HepG2 (cell line): Measurements from ENCODE around the gene KIF22. TPM values are rescaled to one million over a fixed set of nuclear protein-coding genes. Genes with fewer than 3 reads are reported as not detected.

ENCODE experiments used
- ATAC-seq: fragments of 200-7000 bp; cut with Tn5 transposase; 3 replicates; pipeline ENCODE4 v1.9.1; 2020; ENCODE audit warnings: mild to moderate bottlenecking, moderate library complexity
- BruUV-seq: library from RNA; stranded (reverse); fragments of 400-500 nt; replicated peaks from 2 replicates; lab custom pipeline; 2021; lab: Mats Ljungman, UMichigan
- CTCF ChIA-PET: fragments of 300-600 bp; formaldehyde crosslinking; extraction: SDS; loops from one replicate; lab custom pipeline; 2021; ENCODE audit warnings: low total read pairs, inconsistent platforms, low intra/inter-chr PET ratio; lab: Yijun Ruan, JAX
- POLR2A ChIA-PET: fragments of 350-600 bp; sonication (Branson Sonifier 250); formaldehyde crosslinking; loops from one replicate; lab custom pipeline; 2020; ENCODE audit warnings: antibody characterized with exemption, inconsistent platforms; lab: Yijun Ruan, JAX
- DNase-seq: peaks from one replicate; pipeline ENCODE4 v3.0.0-alpha.2; 2015; ENCODE audit warnings: low spot score
- FAIRE-seq: peaks from 3 replicates; lab custom pipeline; 2011; peaks lifted over from hg19 to GRCh38; lab: Jason Lieb, UNC
- H2AFZ ChIP-seq: one replicate; pipeline ENCODE4 v1.6.1; 2011; ENCODE audit warnings: low read length, inconsistent platforms
- H3K27ac ChIP-seq: fragments of 300-600 bp; 3 replicates; pipeline ENCODE4 v1.8.0; 2011; ENCODE audit warnings: mixed run types, mild to moderate bottlenecking, mixed read lengths, low read length, inconsistent platforms; ENCODE audit not compliant: insufficient read depth; ENCODE audit errors: extremely low read length
- H3K27me3 ChIP-seq, 2 experiments: fragments of 200-600 bp in 1 of 2; 2 replicates in 1 of 2; 3 replicates in 1 of 2; pipeline versions ENCODE4 v1.6.0 to v1.8.0; 2011; ENCODE audit warnings: low read length in 2 of 2, mild to moderate bottlenecking in 2 of 2, moderate library complexity in 2 of 2, inconsistent platforms in 1 of 2; ENCODE audit not compliant: insufficient read depth in 2 of 2, control insufficient read depth in 1 of 2
- H3K36me3 ChIP-seq, 2 experiments: fragments of 200-600 bp in 1 of 2; replicated peaks in 1 of 2; 2 replicates in 1 of 2; 3 replicates in 1 of 2; pipeline versions ENCODE4 v1.5.1 to v1.8.0; 2011; ENCODE audit warnings: low read length in 2 of 2, inconsistent platforms in 1 of 2; ENCODE audit not compliant: insufficient read depth in 2 of 2, control insufficient read depth in 1 of 2
- H3K4me1 ChIP-seq: 2 replicates; pipeline ENCODE4 v1.5.1; 2012; ENCODE audit warnings: low read length, inconsistent platforms; ENCODE audit not compliant: insufficient read depth
- H3K4me2 ChIP-seq: 2 replicates; pipeline ENCODE4 v1.6.0; 2011; ENCODE audit warnings: low read depth, low read length, inconsistent platforms
- H3K4me3 ChIP-seq, 3 experiments: fragments of 200-600 bp in 1 of 3; sonication (generic), shearing (Covaris generic) in 1 of 3; replicated peaks in 1 of 3; 2 replicates each; pipeline ENCODE4 v1.5.1; 2011 to 2016; ENCODE audit warnings: low read length in 3 of 3, inconsistent platforms in 2 of 3, low read depth in 2 of 3, mild to moderate bottlenecking in 2 of 3, control low read depth in 1 of 3, mixed read lengths in 1 of 3; ENCODE audit not compliant: insufficient read depth in 1 of 3
- H3K79me2 ChIP-seq: one replicate; pipeline ENCODE4 v1.6.1; 2011; ENCODE audit warnings: low read length, inconsistent platforms; ENCODE audit not compliant: insufficient read depth
- H3K9ac ChIP-seq: 2 replicates; pipeline ENCODE4 v1.6.0; 2011; ENCODE audit warnings: mild to moderate bottlenecking, low read depth, low read length, inconsistent platforms; ENCODE audit not compliant: insufficient read depth
- H3K9me3 ChIP-seq: 2 replicates; pipeline ENCODE4 v1.5.1; 2012; ENCODE audit warnings: mild to moderate bottlenecking, low read length
- H4K20me1 ChIP-seq: 2 replicates; pipeline ENCODE4 v1.6.0; 2011; ENCODE audit warnings: inconsistent platforms, mild to moderate bottlenecking, low read length, moderate library complexity; ENCODE audit not compliant: insufficient read depth
- DMAP1 ChIP-seq: IDR thresholded peaks from 2 replicates; pipeline ENCODE4 v1.6.1; 2016
- MBNL3 ChIP-seq: fragments of 250-450 bp; sonication (Bioruptor Pico); conservative IDR thresholded peaks from 2 replicates; pipeline ENCODE4 v1.8.0; 2022; ENCODE audit warnings: mild to moderate bottlenecking, inconsistent platforms
- RARA ChIP-seq: IDR thresholded peaks from 2 replicates; pipeline ENCODE4 v1.6.1; 2016; ENCODE audit warnings: missing genetic modification reagents, missing compliant biosample characterization
- SOX5 ChIP-seq: IDR thresholded peaks from 2 replicates; pipeline ENCODE4 v1.6.1; 2016; ENCODE audit warnings: borderline replicate concordance
- ZIK1 ChIP-seq: sonication (generic); formaldehyde crosslinking; IDR thresholded peaks from 2 replicates; pipeline ENCODE4 v1.5.0; 2020; ENCODE audit warnings: mild to moderate bottlenecking, low read depth, missing genetic modification reagents, borderline replicate concordance
- ZMAT3 ChIP-seq: sonication (generic); formaldehyde crosslinking; conservative IDR thresholded peaks from 2 replicates; pipeline ENCODE4 v1.7.0; 2021; ENCODE audit warnings: missing genetic modification reagents
- ZNF557 ChIP-seq: sonication (generic); formaldehyde crosslinking; IDR thresholded peaks from 2 replicates; pipeline ENCODE4 v1.4.0; 2020; ENCODE audit warnings: missing genetic modification reagents
- ZNF558 ChIP-seq: sonication (generic); formaldehyde crosslinking; IDR thresholded peaks from 2 replicates; pipeline ENCODE4 v1.9.0; 2022; ENCODE audit warnings: mild to moderate bottlenecking, missing genetic modification reagents, borderline replicate concordance
- ZNF782 ChIP-seq: sonication (generic); formaldehyde crosslinking; IDR thresholded peaks from 2 replicates; pipeline ENCODE4 v1.4.0; 2020; ENCODE audit warnings: missing genetic modification reagents, mild to moderate bottlenecking, borderline replicate concordance
- ZNF891 ChIP-seq: sonication (generic); formaldehyde crosslinking; IDR thresholded peaks from 2 replicates; pipeline ENCODE4 v1.5.0; 2020; ENCODE audit warnings: mild to moderate bottlenecking, missing genetic modification reagents
- WGBS: methylation state at CpG from one replicate; pipeline ENCODE4 v1.1.6; 2017; ENCODE audit warnings: low lambda C conversion rate; 5-methylcytosine and 5-hydroxymethylcytosine counted together
- in situ Hi-C: cut with HindIII; loops from 2 replicates; pipeline ENCODE4 v1.10.0; 2017; ENCODE audit warnings: low pct_unique_long_range_greater_than_20kb; ENCODE audit not compliant: extremely low pct_ligation_motif_present
- intact Hi-C: fragments of 100-400 bp; cut with micrococcal nuclease; formaldehyde crosslinking; loops from one replicate; pipeline ENCODE4 v1.10.0; 2022; ENCODE audit not compliant: unreplicated experiment
- polyA plus RNA-seq, 8 experiments: library from polyadenylated mRNA; depleted of rRNA in 3 of 8; stranded (reverse) in 7 of 8; unstranded in 1 of 8; fragments of >200 nt; fragmentation: Illumina TruSeq in 4 of 8; extraction: Trizol in 4 of 8; gene quantifications; 2 replicates each; pipeline versions ENCODE4 v1.2.1 to v1.2.3, GENCODE V29; 2011 to 2016; ENCODE audit warnings: low read depth in 4 of 8, missing spikeins in 1 of 8, mixed read lengths in 1 of 8; ENCODE audit not compliant: insufficient read depth in 1 of 8
- total RNA-seq, 5 experiments: library from RNA; depleted of rRNA; stranded (reverse); fragments of >200 nt; fragmentation: Illumina TruSeq; extraction: Trizol; gene quantifications; 2 replicates each; pipeline ENCODE4 v1.2.3, GENCODE V29; 2016; ENCODE audit warnings: low read depth in 1 of 5
- TF ChIP-seq, protein P1 (sequence below): sonication (generic); formaldehyde crosslinking; IDR thresholded peaks from 2 replicates; pipeline ENCODE4 v1.5.1; 2020; ENCODE audit warnings: mild to moderate bottlenecking, missing genetic modification reagents
- TF ChIP-seq, protein P2 (sequence below): sonication (generic); formaldehyde crosslinking; IDR thresholded peaks from 2 replicates; pipeline ENCODE4 v1.4.0; 2020; ENCODE audit warnings: missing genetic modification reagents

The KIF22 gene
- total and polyA plus RNA-seq, 2 of the 13 experiments (the other 11 are each of a cell fraction or from before 2014, with no cell fraction given): 95.8 to 118 TPM

DNA sequence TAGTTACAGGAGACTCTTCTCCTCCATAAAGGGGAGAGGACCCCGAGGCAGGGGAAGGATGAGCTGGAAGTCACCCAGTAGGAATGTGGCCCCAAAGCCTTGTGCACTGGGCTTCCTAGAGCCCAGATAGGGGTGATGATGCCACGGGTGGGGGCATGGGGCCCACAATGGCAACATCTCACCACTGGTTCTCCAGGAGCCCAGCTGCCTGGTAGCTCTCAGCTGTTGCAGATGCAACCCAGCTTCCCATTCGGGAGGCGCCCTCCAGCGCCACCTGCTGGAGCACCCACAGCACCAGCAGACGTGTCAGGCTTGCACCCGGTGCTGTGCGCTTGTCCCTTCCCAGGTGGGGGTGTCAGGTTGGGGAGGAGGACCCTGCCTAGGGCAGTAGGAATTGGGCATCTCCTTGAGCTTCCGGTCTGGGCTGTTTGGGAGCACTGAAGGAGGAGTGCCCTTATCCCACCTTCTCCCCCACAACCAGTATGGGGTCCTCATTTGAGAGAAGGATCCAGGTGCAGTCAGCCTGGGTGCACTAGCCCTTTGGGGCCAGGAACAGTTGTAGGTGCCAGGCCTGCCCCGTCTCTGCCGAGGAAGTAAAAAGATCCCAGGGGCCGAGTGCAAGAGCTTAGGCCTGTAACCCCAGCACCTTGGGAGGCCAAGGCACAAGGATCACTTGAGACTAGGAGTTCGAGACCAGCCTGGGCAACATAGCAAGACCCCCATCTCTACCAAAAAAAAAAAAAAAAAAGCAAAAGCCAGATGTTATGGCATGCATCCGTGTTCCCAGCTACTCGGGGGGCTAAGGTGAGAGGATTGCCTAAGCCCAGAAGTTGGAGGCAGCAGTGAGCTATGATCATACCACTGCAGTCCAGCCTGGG lies 58.1 kb downstream of the KIF22 start:
- no TSS peak for BruUV-seq
- Histone ChIP-seq H3K9me3 (no peaks in the 10 kb centered on the region), H3K79me2 (no peaks in the 10 kb centered on the region), H3K27me3 (no peaks in the 10 kb centered on the region), H3K36me3 (peaks cover 3% of the 10 kb centered on the region in 2 experiments; a peak in 1 of 5 replicates), H3K27ac (no peak overlapping the region), H3K4me1 (no peaks in the 10 kb centered on the region), H3K9ac (no peak overlapping the region), H3K4me2 (no peak overlapping the region), H2AFZ (no peak overlapping the region), H3K4me3 (no peak overlapping the region), H4K20me1 (no peaks in the 10 kb centered on the region)
- CTCF ChIA-PET: interaction anchor here (1.1 to 2.1 kb wide), 6 partner anchors 28 to 157 kb away, joined by 3 to 12 read pairs (median 4); partner anchors contain the start of gene MVP
- peak; percentile 90 for ATAC-seq
- peak; percentile 58 for FAIRE-seq
- DNase-seq: peak; percentile 65
- in situ Hi-C loops (no loop called here), intact Hi-C loops (loop anchor here (1.0 to 2.0 kb wide), 2 partner anchors 32 to 148 kb away; partner anchors contain the start of gene PAGR1)
- POLR2A ChIA-PET: interaction anchor here (0.6 to 5.0 kb wide), 18 partner anchors 8 to 148 kb away, joined by 3 to 37 read pairs (median 6); partner anchors contain the start of genes CDIPT, KCTD13, MAZ and MVP
- 50% methylated on average over 11 of the region's 15 CpGs for WGBS
- TF ChIP-seq ZNF558 (CRISPR knock-in tag): no peak
- TF ChIP-seq, protein P1, sequence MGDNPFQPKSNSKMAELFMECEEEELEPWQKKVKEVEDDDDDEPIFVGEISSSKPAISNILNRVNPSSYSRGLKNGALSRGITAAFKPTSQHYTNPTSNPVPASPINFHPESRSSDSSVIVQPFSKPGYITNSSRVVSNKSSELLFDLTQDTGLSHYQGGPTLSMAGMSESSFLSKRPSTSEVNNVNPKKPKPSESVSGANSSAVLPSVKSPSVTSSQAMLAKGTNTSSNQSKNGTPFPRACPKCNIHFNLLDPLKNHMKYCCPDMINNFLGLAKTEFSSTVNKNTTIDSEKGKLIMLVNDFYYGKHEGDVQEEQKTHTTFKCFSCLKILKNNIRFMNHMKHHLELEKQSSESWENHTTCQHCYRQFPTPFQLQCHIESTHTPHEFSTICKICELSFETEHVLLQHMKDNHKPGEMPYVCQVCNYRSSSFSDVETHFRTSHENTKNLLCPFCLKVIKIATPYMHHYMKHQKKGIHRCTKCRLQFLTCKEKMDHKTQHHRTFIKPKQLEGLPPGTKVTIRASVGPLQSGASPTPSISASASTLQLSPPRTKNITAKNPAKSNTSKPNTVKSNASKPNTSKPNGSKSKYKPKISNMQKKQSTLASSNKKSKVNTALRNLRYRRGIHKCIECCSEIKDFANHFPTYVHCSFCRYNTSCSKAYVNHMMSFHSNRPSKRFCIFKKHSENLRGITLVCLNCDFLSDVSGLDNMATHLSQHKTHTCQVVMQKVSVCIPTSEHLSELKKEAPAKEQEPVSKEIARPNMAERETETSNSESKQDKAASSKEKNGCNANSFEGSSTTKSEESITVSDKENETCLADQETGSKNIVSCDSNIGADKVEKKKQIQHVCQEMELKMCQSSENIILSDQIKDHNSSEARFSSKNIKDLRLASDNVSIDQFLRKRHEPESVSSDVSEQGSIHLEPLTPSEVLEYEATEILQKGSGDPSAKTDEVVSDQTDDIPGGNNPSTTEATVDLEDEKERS (CRISPR knock-in tag): no peak
- TF ChIP-seq ZNF891 (CRISPR knock-in tag): 0 out of 2 replicates have a peak, but pooled peaks have one; percentile 37
- TF ChIP-seq, protein P2, sequence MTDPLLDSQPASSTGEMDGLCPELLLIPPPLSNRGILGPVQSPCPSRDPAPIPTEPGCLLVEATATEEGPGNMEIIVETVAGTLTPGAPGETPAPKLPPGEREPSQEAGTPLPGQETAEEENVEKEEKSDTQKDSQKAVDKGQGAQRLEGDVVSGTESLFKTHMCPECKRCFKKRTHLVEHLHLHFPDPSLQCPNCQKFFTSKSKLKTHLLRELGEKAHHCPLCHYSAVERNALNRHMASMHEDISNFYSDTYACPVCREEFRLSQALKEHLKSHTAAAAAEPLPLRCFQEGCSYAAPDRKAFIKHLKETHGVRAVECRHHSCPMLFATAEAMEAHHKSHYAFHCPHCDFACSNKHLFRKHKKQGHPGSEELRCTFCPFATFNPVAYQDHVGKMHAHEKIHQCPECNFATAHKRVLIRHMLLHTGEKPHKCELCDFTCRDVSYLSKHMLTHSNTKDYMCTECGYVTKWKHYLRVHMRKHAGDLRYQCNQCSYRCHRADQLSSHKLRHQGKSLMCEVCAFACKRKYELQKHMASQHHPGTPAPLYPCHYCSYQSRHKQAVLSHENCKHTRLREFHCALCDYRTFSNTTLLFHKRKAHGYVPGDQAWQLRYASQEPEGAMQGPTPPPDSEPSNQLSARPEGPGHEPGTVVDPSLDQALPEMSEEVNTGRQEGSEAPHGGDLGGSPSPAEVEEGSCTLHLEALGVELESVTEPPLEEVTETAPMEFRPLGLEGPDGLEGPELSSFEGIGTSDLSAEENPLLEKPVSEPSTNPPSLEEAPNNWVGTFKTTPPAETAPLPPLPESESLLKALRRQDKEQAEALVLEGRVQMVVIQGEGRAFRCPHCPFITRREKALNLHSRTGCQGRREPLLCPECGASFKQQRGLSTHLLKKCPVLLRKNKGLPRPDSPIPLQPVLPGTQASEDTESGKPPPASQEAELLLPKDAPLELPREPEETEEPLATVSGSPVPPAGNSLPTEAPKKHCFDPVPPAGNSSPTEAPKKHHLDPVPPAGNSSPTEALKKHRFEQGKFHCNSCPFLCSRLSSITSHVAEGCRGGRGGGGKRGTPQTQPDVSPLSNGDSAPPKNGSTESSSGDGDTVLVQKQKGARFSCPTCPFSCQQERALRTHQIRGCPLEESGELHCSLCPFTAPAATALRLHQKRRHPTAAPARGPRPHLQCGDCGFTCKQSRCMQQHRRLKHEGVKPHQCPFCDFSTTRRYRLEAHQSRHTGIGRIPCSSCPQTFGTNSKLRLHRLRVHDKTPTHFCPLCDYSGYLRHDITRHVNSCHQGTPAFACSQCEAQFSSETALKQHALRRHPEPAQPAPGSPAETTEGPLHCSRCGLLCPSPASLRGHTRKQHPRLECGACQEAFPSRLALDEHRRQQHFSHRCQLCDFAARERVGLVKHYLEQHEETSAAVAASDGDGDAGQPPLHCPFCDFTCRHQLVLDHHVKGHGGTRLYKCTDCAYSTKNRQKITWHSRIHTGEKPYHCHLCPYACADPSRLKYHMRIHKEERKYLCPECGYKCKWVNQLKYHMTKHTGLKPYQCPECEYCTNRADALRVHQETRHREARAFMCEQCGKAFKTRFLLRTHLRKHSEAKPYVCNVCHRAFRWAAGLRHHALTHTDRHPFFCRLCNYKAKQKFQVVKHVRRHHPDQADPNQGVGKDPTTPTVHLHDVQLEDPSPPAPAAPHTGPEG (CRISPR knock-in tag): no peak
- no peak for TF ChIP-seq RARA
- 0 out of 2 replicates have a peak, but pooled peaks have one; percentile 44 for TF ChIP-seq ZMAT3 (CRISPR knock-in tag)
- TF ChIP-seq ZNF557 (CRISPR knock-in tag): no peak
- TF ChIP-seq ZNF782 (CRISPR knock-in tag): no peak; the same call in 1 of the 2 replicates
- TF ChIP-seq SOX5 (CRISPR knock-in tag): 0 out of 2 replicates have a peak, but pooled peaks have one; percentile 21
- no peak for TF ChIP-seq MBNL3 (CRISPR knock-in tag)
- no peak for TF ChIP-seq ZIK1 (CRISPR knock-in tag)
- no peak for TF ChIP-seq DMAP1
